Hair follicle dermal papilla cell (primary cell): ENCODE data around the gene ATP5PB. TPM values are rescaled to one million over a fixed set of nuclear protein-coding genes. Genes with fewer than 3 reads are reported as not detected.

ENCODE experiments used
- small RNA-seq: library from RNA; depleted of rRNA; stranded (forward); fragments of <200 nt; gene quantifications from one replicate; pipeline ENCODE3, GENCODE V24; 2012
- total RNA-seq: library from RNA; depleted of rRNA; stranded (reverse); fragments of >200 nt; gene quantifications from 2 replicates; pipeline ENCODE4 v1.2.3, GENCODE V29; 2012

ATP5PB gene, protein sequence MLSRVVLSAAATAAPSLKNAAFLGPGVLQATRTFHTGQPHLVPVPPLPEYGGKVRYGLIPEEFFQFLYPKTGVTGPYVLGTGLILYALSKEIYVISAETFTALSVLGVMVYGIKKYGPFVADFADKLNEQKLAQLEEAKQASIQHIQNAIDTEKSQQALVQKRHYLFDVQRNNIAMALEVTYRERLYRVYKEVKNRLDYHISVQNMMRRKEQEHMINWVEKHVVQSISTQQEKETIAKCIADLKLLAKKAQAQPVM
- 98.8 and 100 TPM in 2 replicates for total RNA-seq

DNA sequence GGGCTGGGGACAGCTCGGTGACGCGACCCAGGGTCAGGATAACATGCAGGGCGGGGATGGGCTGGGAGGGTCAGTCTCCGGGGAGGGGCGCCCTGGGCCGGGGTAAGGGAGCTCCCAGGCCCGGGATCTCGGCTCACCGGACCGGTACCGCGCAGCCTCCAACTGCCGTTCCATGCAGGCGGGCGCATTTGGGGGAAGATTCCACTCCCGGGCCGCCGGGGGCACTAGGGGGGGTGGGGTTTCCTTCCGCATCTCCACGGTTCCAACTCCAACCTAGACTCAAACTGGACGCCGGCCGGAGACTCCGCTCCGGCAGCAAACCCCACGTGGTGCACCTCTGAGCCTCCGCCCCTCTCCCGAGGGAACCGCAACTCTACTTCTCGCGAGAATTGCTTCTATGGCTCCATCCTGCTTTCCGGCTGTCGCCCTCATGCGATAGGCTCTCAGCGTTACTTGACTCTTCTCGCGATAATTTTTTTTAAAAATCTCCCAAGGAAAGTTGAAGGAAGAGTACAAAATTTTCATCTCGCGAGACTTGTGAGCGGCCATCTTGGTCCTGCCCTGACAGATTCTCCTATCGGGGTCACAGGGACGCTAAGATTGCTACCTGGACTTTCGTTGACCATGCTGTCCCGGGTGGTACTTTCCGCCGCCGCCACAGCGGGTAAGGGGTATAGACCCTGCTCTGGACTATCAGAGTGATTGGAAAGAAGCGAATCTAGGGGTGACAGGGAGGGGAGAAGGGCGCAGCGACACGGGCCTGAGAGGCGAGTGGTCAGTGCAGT, at the start of gene ATP5PB, which contains the start of gene WDR77:
TSS of gene ATP5PB (plus strand) at position 547 of the 785 bp plus-strand sequence. CDS start at position 625, 78 bp downstream.
TSS of gene WDR77 (minus strand) at position 339 of the 785 bp plus-strand sequence. CDS start at position 252, 87 bp downstream.

DNA sequence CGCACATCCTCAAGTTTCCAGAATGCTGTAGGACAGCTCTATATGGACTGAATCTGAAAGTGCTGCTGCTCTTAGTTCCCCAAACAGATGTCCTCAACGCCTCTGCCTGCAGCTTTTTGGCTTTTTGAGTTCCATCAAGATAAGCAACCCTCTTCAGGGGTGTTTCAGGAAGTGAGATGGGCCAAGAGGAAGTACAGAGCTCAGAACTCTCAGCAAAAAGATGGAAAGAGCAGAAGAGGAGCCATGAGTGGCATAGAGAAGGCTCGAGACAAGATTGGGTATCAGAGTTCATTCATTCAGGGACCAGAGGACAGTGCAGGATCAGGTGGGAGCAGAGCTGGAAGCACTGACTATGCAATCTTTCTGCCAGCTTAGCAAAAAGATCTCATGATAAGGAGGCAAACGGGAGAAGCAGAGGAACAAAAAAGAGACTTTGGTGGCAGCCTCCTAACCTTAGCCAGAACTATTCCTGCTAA, 54.4 kb downstream of the ATP5PB start, which contains the start of the genes ADORA3 and TMIGD3:
TSS of gene ADORA3 (minus strand) at position 49 of the 476 bp plus-strand sequence. CDS start 279 bp downstream, outside the sequence.
TSS of gene TMIGD3 (minus strand) at position 49 of the 476 bp plus-strand sequence. CDS start 279 bp downstream, outside the sequence.

Small RNA genes lying within 50 kb of the gene (small RNA-seq; reads per million reads assigned to genes)
- gene RF00019: not detected
- not detected for gene RNU6-792P

Other genes starting within 250 kb of the ATP5PB start
- 5.5 and 10.0 TPM in 2 replicates for gene DENND2D, start 248.8 kb upstream of the ATP5PB start, total RNA-seq
- gene CHI3L2, start 221.8 kb upstream of the ATP5PB start, total RNA-seq: 0.49 TPM in 1 of 2 replicates, not detected in the other
- gene CHIA, start 158.6 kb upstream of the ATP5PB start, total RNA-seq: not detected in 2 replicates
- 0.36 and 0.49 TPM in 2 replicates for gene OVGP1, start 21.7 kb upstream of the ATP5PB start, total RNA-seq
- gene WDR77, start 208 bp upstream of the ATP5PB start, total RNA-seq: 33.3 and 35.7 TPM in 2 replicates
- not detected in 2 replicates for gene C1orf162, start 24.5 kb downstream of the ATP5PB start, total RNA-seq
- gene ADORA3, start 54.2 kb downstream of the ATP5PB start, total RNA-seq: not detected in 2 replicates
- not detected in 2 replicates for gene TMIGD3, start 54.2 kb downstream of the ATP5PB start, total RNA-seq
- gene RAP1A, start 170.3 kb downstream of the ATP5PB start, total RNA-seq: 15.6 and 20.6 TPM in 2 replicates